ENCODE data around the gene PARP8. TPM values are rescaled to one million over a fixed set of nuclear protein-coding genes. Genes with fewer than 3 reads are reported as not detected.

PARP8 gene
- total RNA-seq, 1 donor from 2014 or later, result 13.6 TPM

- Mint-ChIP-seq H3K27me3 (ENCODE audit: unreplicated experiment) (no peaks in the 10 kb centered on the region), H3K36me3 (ENCODE audit: low read depth, unreplicated experiment) (no peaks in the 10 kb centered on the region), H3K4me3 (ENCODE audit: unreplicated experiment) (no peak overlapping the region), H3K27ac (ENCODE audit: unreplicated experiment) (no peak overlapping the region), H3K4me1 (ENCODE audit: unreplicated experiment) (no peaks in the 10 kb centered on the region), H3K9me3 (ENCODE audit: unreplicated experiment) (no peaks in the 10 kb centered on the region)
- no peak for DNase-seq (ENCODE audit: low spot score)
- TF ChIP-seq CTCF (IDR thresholded peaks at IDR 0.05; ENCODE audit: unreplicated experiment), result no peak
Observed at GRCh38 chr5:50744776-50745175, 78.3 kb downstream of the PARP8 start.

GRCh38 chr5:50745221-50745910, 78.9 kb downstream of the PARP8 start:
- no peak for DNase-seq (ENCODE audit: low spot score)
- Mint-ChIP-seq H3K9me3 (ENCODE audit: unreplicated experiment) (no peaks in the 10 kb centered on the region), H3K4me3 (ENCODE audit: unreplicated experiment) (no peak overlapping the region), H3K27ac (ENCODE audit: unreplicated experiment) (no peak overlapping the region), H3K36me3 (ENCODE audit: low read depth, unreplicated experiment) (no peaks in the 10 kb centered on the region), H3K27me3 (ENCODE audit: unreplicated experiment) (no peaks in the 10 kb centered on the region), H3K4me1 (ENCODE audit: unreplicated experiment) (no peaks in the 10 kb centered on the region)
- TF ChIP-seq CTCF (IDR thresholded peaks at IDR 0.05; ENCODE audit: unreplicated experiment), result no peak

GRCh38 chr5:50749181-50749580, 82.7 kb downstream of the PARP8 start:
- Mint-ChIP-seq H3K27ac (ENCODE audit: unreplicated experiment) (no peak overlapping the region), H3K4me1 (ENCODE audit: unreplicated experiment) (no peaks in the 10 kb centered on the region), H3K27me3 (ENCODE audit: unreplicated experiment) (no peaks in the 10 kb centered on the region), H3K9me3 (ENCODE audit: unreplicated experiment) (no peaks in the 10 kb centered on the region), H3K4me3 (ENCODE audit: unreplicated experiment) (no peak overlapping the region), H3K36me3 (ENCODE audit: low read depth, unreplicated experiment) (no peaks in the 10 kb centered on the region)
- DNase-seq (ENCODE audit: low spot score), result no peak
- no peak for TF ChIP-seq CTCF (IDR thresholded peaks at IDR 0.05; ENCODE audit: unreplicated experiment)

GRCh38 chr5:50749873-50750272, 83.4 kb downstream of the PARP8 start:
- no peaks in the 10 kb centered on the region for H3K9me3 Mint-ChIP-seq (ENCODE audit: unreplicated experiment)
- DNase-seq (ENCODE audit: low spot score), result no peak
- no peak overlapping the region for H3K27ac Mint-ChIP-seq (ENCODE audit: unreplicated experiment)
- TF ChIP-seq CTCF (IDR thresholded peaks at IDR 0.05; ENCODE audit: unreplicated experiment), result no peak
- H3K4me1 Mint-ChIP-seq (ENCODE audit: unreplicated experiment), result no peaks in the 10 kb centered on the region
- H3K27me3 Mint-ChIP-seq (ENCODE audit: unreplicated experiment), result no peaks in the 10 kb centered on the region
- no peak overlapping the region for H3K4me3 Mint-ChIP-seq (ENCODE audit: unreplicated experiment)
- no peaks in the 10 kb centered on the region for H3K36me3 Mint-ChIP-seq (ENCODE audit: low read depth, unreplicated experiment)

- no peaks in the 10 kb centered on the region for H3K27me3 Mint-ChIP-seq (ENCODE audit: unreplicated experiment)
- no peaks in the 10 kb centered on the region for H3K9me3 Mint-ChIP-seq (ENCODE audit: unreplicated experiment)
- H3K4me3 Mint-ChIP-seq (ENCODE audit: unreplicated experiment), result no peak overlapping the region
- peak; percentile 83 for TF ChIP-seq CTCF (IDR thresholded peaks at IDR 0.05; ENCODE audit: unreplicated experiment)
- H3K27ac Mint-ChIP-seq (ENCODE audit: unreplicated experiment), result no peak overlapping the region
- no peaks in the 10 kb centered on the region for H3K4me1 Mint-ChIP-seq (ENCODE audit: unreplicated experiment)
- DNase-seq (ENCODE audit: low spot score), result no peak
- H3K36me3 Mint-ChIP-seq (ENCODE audit: low read depth, unreplicated experiment), result no peaks in the 10 kb centered on the region
Observed at GRCh38 chr5:50751064-50751657, 84.7 kb downstream of the PARP8 start.
